Central memory CD8-positive, alpha-beta T cell (primary cell): ENCODE results near the gene DNAJC17.

ENCODE experiments used
- ATAC-seq: fragments of 150-1000 bp; cut with Tn5 transposase; replicated peaks from 2 replicates; pipeline ENCODE4 v1.10.0; 2022; ENCODE audit warnings: mild to moderate bottlenecking, moderate FRiP score, moderate number of reproducible peaks; ENCODE audit not compliant: poor library complexity, severe bottlenecking; ENCODE audit errors: extremely low read depth
- DNase-seq, 2 donors: peaks; one replicate each; pipeline ENCODE4 v3.0.0; 2021; ENCODE audit warnings: low spot score in 2 of 2
- H3K27ac Mint-ChIP-seq: one replicate; pipeline ENCODE4 v1.8.0; 2022; ENCODE audit warnings: low read depth, mild to moderate bottlenecking, moderate library complexity, mixed read lengths
- H3K27me3 Mint-ChIP-seq: one replicate; pipeline ENCODE4 v1.8.0; 2022; ENCODE audit warnings: mixed read lengths
- H3K36me3 Mint-ChIP-seq: one replicate; pipeline ENCODE4 v1.8.0; 2022; ENCODE audit warnings: mild to moderate bottlenecking, moderate library complexity, mixed read lengths; ENCODE audit not compliant: insufficient read depth
- H3K4me1 Mint-ChIP-seq: one replicate; pipeline ENCODE4 v1.8.0; 2022; ENCODE audit warnings: mixed read lengths
- H3K4me3 Mint-ChIP-seq: one replicate; pipeline ENCODE4 v1.8.0; 2022; ENCODE audit warnings: mild to moderate bottlenecking, moderate library complexity, mixed read lengths
- H3K9me3 Mint-ChIP-seq: one replicate; pipeline ENCODE4 v1.8.0; 2022; ENCODE audit warnings: mixed read lengths

Gene DNAJC17

DNA sequence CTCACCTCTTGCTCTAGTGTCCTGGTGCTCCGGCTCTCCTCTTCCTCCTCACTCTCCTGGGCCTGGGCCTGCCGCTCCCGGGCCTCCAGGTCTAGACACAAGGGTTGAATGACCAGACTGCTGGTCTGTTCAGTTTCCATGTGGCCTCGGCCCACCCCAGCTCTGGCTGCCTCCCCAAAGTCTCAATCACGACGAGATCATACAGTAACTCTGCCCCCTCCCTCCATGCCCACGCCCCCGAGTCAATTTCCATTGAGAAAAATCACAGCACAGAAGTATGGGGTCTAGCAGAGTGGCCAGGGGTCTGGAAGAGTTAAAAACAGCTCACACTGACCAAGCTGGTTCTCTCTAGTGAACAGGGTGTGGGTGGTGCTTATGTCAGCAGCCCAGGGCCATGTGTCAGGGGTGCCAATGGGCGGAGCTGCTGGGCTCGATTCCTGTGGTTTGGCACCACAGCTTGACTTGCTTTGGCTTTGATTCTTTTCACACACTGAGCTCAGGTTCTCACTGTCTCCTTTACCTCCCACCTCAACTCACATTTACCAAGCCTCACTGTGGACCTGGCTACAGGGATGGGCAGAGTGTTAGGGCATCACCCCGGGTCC lies 30.6 kb downstream of the DNAJC17 start:
- H3K36me3 Mint-ChIP-seq: peaks cover 26% of the 10 kb centered on the region
- no peaks in the 10 kb centered on the region for H3K27me3 Mint-ChIP-seq
- DNase-seq (peak; percentile 41 to 75), ATAC-seq (peak; percentile 100)
- peak overlapping the region; percentile 9 for H3K27ac Mint-ChIP-seq
- H3K4me3 Mint-ChIP-seq: peak overlapping the region; percentile 53
- H3K4me1 Mint-ChIP-seq: peaks cover 18% of the 10 kb centered on the region
- H3K9me3 Mint-ChIP-seq: no peaks in the 10 kb centered on the region

DNA sequence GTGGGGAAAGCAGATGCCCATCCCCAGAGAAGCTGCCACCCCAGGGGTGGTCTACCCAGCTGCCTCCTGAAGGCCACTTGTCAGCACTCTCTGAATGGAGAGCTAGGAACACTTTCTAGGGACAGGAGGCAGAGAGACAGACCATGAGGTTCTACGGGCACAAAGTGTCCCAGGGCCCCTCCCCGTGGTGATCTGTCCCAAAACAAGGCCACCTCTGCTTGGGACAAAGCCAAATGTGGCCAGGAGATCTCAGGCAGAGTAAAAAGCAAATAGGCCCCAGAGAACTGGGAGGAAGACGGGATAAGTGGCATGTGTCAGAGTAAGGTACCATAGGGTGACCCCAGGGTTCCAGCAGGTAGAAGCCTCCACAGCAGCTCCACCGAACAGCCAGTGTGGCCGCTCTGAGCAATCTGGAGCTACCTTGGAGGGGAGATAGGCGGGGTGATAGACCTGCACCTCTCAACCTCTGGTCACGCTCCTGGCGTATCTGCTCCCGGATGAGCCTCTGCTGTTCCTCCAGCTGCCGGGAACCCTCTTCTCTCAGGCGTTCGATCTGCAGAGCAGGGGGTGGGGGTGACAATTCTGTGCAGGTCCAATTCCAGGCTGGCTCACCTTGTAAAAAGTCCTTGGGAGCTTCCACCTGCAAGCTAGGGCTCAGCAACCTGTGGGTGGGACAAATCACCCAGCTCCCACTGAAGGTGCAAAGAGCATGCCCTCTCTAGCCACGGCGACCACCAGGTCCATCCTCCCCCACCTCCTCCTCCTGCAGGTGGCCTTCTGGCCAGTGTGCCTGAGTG lies 31.3 kb downstream of the DNAJC17 start:
- DNase-seq: no peak
- Mint-ChIP-seq H3K9me3 (no peaks in the 10 kb centered on the region), H3K27ac (no peak overlapping the region), H3K36me3 (peaks cover 26% of the 10 kb centered on the region), H3K4me1 (peaks cover 25% of the 10 kb centered on the region), H3K4me3 (no peak overlapping the region), H3K27me3 (no peaks in the 10 kb centered on the region)
- ATAC-seq: no peak

DNA sequence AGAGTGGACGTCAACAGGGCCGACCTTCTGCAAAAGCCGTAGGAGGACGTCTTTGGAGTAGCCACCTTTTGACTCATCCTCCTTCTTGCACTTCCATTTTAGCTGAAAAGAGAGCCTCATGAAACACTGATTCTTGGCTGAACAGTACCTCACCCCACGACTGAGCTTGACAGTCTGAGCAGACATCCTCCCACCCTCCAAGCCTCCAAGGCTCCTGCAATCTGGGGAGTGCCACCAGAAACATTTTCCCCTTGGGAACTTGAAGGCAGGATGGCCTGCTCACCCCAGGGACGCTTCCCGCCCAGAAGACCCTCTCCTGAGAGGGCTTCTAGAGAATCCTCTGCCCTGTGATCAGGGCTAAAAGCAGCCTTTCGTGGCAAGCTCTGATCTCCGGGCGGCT lies 32.3 kb downstream of the DNAJC17 start:
- Mint-ChIP-seq H3K9me3 (no peaks in the 10 kb centered on the region), H3K4me1 (peaks cover 27% of the 10 kb centered on the region), H3K27me3 (no peaks in the 10 kb centered on the region), H3K27ac (no peak overlapping the region), H3K36me3 (peaks cover 26% of the 10 kb centered on the region), H3K4me3 (no peak overlapping the region)
- ATAC-seq: no peak
- no peak for DNase-seq

DNA sequence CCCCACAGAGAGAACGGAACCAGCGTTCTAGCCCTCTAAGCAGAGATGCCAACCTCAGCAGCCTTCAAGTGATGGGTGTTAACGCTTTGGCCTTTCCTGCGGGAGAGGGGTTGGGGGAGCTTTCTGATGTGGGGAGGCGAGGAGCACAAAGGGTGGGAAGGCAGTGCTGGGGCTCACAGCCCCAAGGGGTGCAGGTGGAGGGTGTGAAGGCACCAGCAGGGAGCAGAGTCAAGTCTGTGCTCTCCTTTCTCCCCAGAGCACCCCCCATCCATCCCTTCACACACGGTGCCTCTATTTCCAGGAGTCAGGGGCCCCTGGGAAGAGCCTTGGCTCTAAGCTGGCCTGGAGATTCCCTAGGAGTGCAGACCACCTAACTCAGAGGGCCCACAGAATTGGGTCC lies 33.4 kb downstream of the DNAJC17 start:
- DNase-seq: no peak
- Mint-ChIP-seq H3K9me3 (no peaks in the 10 kb centered on the region), H3K27ac (no peak overlapping the region), H3K4me3 (no peak overlapping the region), H3K27me3 (no peaks in the 10 kb centered on the region), H3K36me3 (peaks cover 21% of the 10 kb centered on the region), H3K4me1 (peaks cover 32% of the 10 kb centered on the region)
- no peak for ATAC-seq

- H3K27me3 Mint-ChIP-seq: no peaks in the 10 kb centered on the region
- peaks cover 36% of the 10 kb centered on the region for H3K4me1 Mint-ChIP-seq
- no peak overlapping the region for H3K4me3 Mint-ChIP-seq
- no peak for ATAC-seq
- H3K36me3 Mint-ChIP-seq: peaks cover 21% of the 10 kb centered on the region
- no peak for DNase-seq
- H3K9me3 Mint-ChIP-seq: no peaks in the 10 kb centered on the region
- H3K27ac Mint-ChIP-seq: no peak overlapping the region
Observed at GRCh38 chr15:40773496-40773895, 33.8 kb downstream of the DNAJC17 start.

DNA sequence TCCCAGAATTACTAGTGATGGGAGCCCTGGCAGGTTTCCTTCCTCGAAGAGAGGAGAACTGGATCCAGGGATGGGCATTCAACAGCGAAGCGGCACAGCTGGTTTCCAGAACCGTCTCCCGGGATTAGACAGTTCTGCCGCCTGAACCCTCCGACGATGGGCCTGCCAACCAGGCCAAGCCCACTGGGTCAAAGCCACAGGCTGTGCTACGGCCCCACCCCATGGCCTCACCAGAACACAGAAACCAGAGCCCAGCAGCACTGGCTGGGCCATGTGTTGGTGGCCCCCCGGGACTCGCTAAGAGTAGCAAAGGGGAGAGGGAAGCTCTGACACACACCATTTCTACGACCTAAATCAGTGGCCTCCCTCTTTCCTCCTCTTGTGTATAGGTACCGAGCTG lies 35.3 kb downstream of the DNAJC17 start:
- no peak for ATAC-seq
- Mint-ChIP-seq H3K9me3 (no peaks in the 10 kb centered on the region), H3K36me3 (peaks cover 20% of the 10 kb centered on the region), H3K4me1 (peaks cover 36% of the 10 kb centered on the region), H3K4me3 (no peak overlapping the region), H3K27ac (no peak overlapping the region), H3K27me3 (no peaks in the 10 kb centered on the region)
- DNase-seq: no peak

DNA sequence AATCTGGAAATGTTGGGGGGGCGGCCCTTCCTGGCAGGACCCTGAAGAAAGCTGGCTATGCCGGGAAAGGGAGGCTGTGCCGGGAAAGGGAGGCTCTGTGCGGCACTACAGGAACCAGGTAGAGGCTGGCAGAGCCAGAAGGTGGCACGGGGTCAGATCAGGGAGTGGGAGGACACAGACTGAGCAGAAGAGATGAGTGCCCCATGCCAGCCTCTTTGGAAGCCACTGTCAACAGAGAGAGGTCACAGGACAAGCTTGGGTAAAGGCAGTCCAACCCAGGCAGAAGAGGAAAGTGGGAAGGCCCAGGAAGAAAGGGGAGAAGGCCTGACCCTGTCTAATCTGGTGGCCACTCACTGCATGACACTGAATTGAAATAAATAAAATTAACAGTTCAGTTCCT lies 36.0 kb downstream of the DNAJC17 start:
- DNase-seq (no peak), ATAC-seq (no peak)
- H3K4me3 Mint-ChIP-seq: no peak overlapping the region
- H3K27ac Mint-ChIP-seq: no peak overlapping the region
- H3K36me3 Mint-ChIP-seq: peaks cover 16% of the 10 kb centered on the region
- no peaks in the 10 kb centered on the region for H3K9me3 Mint-ChIP-seq
- no peaks in the 10 kb centered on the region for H3K27me3 Mint-ChIP-seq
- H3K4me1 Mint-ChIP-seq: peaks cover 31% of the 10 kb centered on the region

- peaks cover 41% of the 10 kb centered on the region for H3K4me1 Mint-ChIP-seq
- H3K9me3 Mint-ChIP-seq: no peaks in the 10 kb centered on the region
- DNase-seq (no peak), ATAC-seq (no peak)
- no peaks in the 10 kb centered on the region for H3K27me3 Mint-ChIP-seq
- no peak overlapping the region for H3K4me3 Mint-ChIP-seq
- H3K27ac Mint-ChIP-seq: peak overlapping the region; percentile 78
- peaks cover 16% of the 10 kb centered on the region for H3K36me3 Mint-ChIP-seq
Observed at GRCh38 chr15:40770147-40770721, 37.0 kb downstream of the DNAJC17 start.

GRCh38 chr15:40769274-40770146 lies 37.8 kb downstream of the DNAJC17 start, which contains the start of gene C15orf62:
C15orf62 (plus strand) TSS chr15:40769980; CDS start chr15:40770496, 516 bp downstream.
- no peaks in the 10 kb centered on the region for H3K9me3 Mint-ChIP-seq
- H3K4me1 Mint-ChIP-seq: peaks cover 48% of the 10 kb centered on the region
- H3K36me3 Mint-ChIP-seq: peaks cover 13% of the 10 kb centered on the region
- no peaks in the 10 kb centered on the region for H3K27me3 Mint-ChIP-seq
- H3K27ac Mint-ChIP-seq: peak within 1 kb of the TSS; percentile 78
- DNase-seq (no peak), ATAC-seq (no peak)
- peak within 1 kb of the TSS; percentile 50 for H3K4me3 Mint-ChIP-seq

DNA sequence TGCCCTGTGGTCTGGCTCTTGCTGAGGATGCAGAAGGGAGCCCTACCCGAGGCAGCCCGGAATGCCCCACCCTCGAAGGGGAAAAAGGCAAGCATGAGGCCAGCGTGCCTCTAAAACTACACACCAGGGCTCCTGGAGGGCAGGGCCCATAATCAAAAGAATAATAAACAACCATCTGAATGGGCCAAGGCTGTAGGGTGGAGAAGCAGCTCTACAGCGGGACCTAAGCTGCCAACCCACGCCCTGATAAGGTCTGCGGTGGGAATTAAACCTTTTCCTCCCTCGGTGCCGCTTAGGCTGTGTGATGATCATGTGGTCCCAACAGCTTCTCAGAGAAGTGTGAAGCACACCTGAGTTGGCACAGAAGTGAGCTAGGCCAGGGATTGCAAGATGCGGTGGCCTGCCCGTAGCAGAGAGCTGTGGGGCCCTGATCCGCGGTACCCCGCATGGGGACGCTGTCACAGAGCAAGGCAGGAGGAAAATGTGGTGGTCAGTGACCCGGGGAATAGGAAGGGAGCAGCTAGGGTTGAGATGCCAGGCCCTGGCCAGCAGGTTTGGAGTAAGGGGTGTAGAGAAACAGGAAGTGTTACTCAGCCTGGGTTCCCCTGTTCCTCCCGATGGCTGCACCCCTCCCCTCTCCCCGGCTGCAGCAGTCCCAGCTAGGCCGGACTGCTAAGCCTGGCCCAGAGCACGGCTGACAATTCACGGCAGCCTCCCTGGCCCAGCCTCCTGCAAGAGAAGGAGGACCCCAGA lies 38.6 kb downstream of the DNAJC17 start:
- peak overlapping the region; percentile 50 for H3K4me3 Mint-ChIP-seq
- H3K4me1 Mint-ChIP-seq: peaks cover 51% of the 10 kb centered on the region
- H3K9me3 Mint-ChIP-seq: no peaks in the 10 kb centered on the region
- H3K27me3 Mint-ChIP-seq: no peaks in the 10 kb centered on the region
- ATAC-seq (no peak), DNase-seq (no peak)
- H3K27ac Mint-ChIP-seq: peak overlapping the region; percentile 32
- H3K36me3 Mint-ChIP-seq: peaks cover 14% of the 10 kb centered on the region

DNA sequence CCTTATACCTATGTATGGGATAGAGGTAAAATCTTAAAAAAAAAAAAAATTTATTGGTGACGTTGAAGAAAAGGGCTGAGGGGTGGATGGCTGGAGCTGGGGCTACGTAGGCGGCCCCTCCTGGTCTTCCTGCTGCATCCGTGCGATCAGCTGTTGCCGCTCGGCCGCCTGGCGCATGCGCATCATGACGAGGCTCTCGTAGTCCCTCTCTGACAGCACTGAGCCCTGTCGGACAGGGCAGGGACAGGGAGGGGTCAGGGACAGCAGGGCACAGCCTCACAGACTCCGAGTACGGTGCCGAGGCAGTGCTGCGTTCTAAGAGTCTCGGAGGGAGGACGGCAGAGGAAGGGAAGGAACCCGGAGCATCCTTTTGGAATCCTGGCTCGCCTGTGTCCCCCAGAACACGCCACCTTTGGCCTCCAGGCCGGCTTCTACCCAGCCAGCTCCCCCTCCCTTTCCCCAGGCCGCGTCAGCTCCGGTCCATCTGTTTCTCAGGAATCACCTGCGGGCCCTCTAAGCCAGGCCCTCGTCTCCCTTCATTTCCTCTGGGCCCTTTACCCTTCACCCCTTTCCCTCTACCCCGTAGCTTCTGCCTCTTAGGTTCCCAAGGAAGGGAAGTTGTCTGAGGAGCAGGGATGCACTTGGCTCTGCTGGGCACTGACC lies 39.3 kb downstream of the DNAJC17 start:
- Mint-ChIP-seq H3K36me3 (peaks cover 14% of the 10 kb centered on the region), H3K27ac (peak overlapping the region; percentile 32), H3K4me3 (no peak overlapping the region), H3K9me3 (no peaks in the 10 kb centered on the region), H3K27me3 (no peaks in the 10 kb centered on the region), H3K4me1 (peaks cover 51% of the 10 kb centered on the region)
- DNase-seq (no peak), ATAC-seq (no peak)
